ENCODE data around the gene CKAP2L. TPM values are rescaled to one million over a fixed set of nuclear protein-coding genes. Genes with fewer than 3 reads are reported as not detected.

Gene CKAP2L
- total RNA-seq: 1 to 10 TPM in 1 of 4 donors, under 1 TPM in 1, not detected in 2; 0.50 to 1.8 TPM

DNA sequence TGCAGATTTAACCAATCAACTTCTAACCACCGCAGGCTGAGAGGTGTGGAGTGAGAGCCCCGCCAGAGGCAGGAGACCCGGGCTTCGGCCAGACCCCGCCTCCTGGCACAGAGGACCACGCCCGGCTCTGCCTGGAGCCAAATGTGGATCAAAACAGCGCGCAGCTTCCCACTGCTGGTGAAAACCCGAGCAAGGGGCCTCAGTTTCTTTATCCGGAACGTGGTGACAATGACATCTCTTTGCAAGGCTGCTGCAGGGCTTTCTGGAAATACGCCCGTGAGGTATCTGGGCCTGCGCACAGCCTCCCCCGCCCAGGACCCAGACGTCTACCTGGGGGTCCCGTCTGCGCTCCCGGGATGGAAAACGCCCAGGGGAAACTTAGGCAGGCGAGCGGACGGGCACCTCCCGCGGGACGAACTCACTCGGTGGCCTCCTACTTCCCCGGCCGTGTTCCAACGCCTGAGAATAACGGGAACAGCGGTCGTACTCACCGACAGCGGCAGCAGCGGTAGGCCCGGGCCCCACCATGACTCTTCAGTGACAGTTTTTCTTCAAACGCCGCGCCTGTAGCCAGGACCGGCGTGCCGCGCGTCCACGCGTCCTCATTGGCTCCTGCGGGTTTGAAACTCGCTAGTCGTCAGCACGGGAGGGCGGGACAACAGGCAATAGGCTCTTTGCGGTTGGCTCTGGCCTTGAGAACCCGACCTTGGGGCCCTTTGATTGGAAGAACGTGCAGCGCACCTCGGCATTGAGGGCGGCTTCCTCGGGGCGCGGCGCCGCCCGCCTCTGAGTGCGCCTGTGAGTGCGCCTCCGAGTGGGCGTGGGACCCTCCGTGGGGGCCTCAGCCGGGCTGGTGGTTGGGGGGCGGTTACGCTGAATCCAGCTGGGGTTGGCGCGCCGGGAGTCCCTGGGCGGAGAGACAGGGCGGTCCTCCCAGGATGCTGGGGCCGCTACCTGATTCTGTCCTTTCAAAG is at the start of gene CKAP2L:
Gene CKAP2L, minus strand, starts transcription at position 539 of the 974 bp plus-strand sequence. Its CDS starts 11 bp downstream, at position 528.
- Histone ChIP-seq H3K27ac (peak within 1 kb of the TSS in 3 of 4 donors; percentile 67 to 81 (median 73)), H3K36me3 (no peaks in the 10 kb centered on the region), H3K4me1 (peaks cover 0 to 17% (median 11%) of the 10 kb centered on the region in 3 donors), H3K4me3 (peak within 1 kb of the TSS; percentile 72 to 84), H3K9me3 (no peaks in the 10 kb centered on the region), H3K27me3 (no peaks in the 10 kb centered on the region)
- TF ChIP-seq POLR2A (IDR thresholded peaks at IDR 0.05) (peak in 1 of 2 donors; percentile 19), EP300 (IDR thresholded peaks at IDR 0.05) (no peak), CTCF (IDR thresholded peaks at IDR 0.05) (peak in 1 of 4 experiments; percentile 12), POLR2AphosphoS5 (IDR thresholded peaks at IDR 0.05) (no peak)
- whole genome bisulfite sequencing, 2 donors (ENCODE audit: low coverage in 1 of 2): 0% methylated on average over 2 of the region's 79 CpGs
- peak; percentile 99 for ATAC-seq

DNA sequence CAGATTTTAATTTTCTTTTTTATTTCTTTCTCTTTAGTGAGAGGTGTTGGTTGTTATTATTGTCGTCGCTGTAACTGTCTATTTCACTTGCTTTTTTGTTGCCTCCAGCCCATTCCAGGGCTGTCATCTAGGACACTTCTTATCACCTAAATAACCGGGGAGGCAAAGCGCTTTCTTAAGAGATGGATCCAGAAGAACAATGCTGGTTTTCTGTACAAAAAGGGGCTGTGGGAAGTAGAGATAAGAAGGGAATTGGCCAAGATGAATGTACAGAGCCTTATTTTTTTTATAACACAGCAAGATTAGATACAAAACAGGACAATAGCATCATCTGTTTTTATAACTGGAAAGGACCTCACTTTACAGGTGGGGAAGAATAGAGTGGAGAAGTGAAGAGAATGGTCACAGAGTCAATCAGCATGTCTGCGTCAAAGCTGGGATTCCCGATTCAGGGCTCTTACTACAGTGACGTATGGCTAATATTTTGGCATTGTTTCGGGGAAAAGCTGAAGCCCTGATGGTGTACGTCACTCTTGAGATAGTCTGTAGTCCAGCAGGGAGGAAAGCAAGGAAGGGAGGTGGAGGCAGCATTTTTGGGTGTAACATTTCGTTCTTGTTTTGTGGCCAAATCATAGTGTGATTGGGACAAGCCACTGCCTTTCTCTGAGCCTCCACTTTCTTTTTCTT is 49.0 kb upstream of the CKAP2L start:
- no peaks in the 10 kb centered on the region for H3K36me3 ChIP-seq
- no peak for TF ChIP-seq EP300 (IDR thresholded peaks at IDR 0.05)
- no peak for TF ChIP-seq CTCF (IDR thresholded peaks at IDR 0.05)
- TF ChIP-seq POLR2A (IDR thresholded peaks at IDR 0.05): no peak
- no peak for TF ChIP-seq POLR2AphosphoS5 (IDR thresholded peaks at IDR 0.05)
- no peak overlapping the region for H3K4me3 ChIP-seq
- H3K27me3 ChIP-seq: no peaks in the 10 kb centered on the region
- no peak for ATAC-seq
- H3K9me3 ChIP-seq: no peaks in the 10 kb centered on the region
- WGBS, 2 donors (ENCODE audit: low coverage in 1 of 2): 61 to 68% methylated on average over 8 to 10 of the region's 10 CpGs
- no peak overlapping the region for H3K27ac ChIP-seq
- peaks cover 0 to 22% (median 7%) of the 10 kb centered on the region in 3 donors for H3K4me1 ChIP-seq

GRCh38 chr2:112812318-112813267 is 48.2 kb upstream of the CKAP2L start:
- WGBS, 2 donors (ENCODE audit: low coverage in 1 of 2): 24 to 43% methylated on average over 10 to 14 of the region's 14 CpGs
- H3K9me3 ChIP-seq: peaks cover 0 to 2% (median 0%) of the 10 kb centered on the region in 3 donors
- H3K4me1 ChIP-seq: peaks cover 0 to 22% (median 7%) of the 10 kb centered on the region in 3 donors
- TF ChIP-seq CTCF (IDR thresholded peaks at IDR 0.05) (no peak), POLR2A (IDR thresholded peaks at IDR 0.05) (no peak), EP300 (IDR thresholded peaks at IDR 0.05) (no peak), POLR2AphosphoS5 (IDR thresholded peaks at IDR 0.05) (no peak)
- no peak overlapping the region for H3K27ac ChIP-seq
- H3K27me3 ChIP-seq: no peaks in the 10 kb centered on the region
- no peak for ATAC-seq
- no peak overlapping the region for H3K4me3 ChIP-seq
- no peaks in the 10 kb centered on the region for H3K36me3 ChIP-seq

DNA sequence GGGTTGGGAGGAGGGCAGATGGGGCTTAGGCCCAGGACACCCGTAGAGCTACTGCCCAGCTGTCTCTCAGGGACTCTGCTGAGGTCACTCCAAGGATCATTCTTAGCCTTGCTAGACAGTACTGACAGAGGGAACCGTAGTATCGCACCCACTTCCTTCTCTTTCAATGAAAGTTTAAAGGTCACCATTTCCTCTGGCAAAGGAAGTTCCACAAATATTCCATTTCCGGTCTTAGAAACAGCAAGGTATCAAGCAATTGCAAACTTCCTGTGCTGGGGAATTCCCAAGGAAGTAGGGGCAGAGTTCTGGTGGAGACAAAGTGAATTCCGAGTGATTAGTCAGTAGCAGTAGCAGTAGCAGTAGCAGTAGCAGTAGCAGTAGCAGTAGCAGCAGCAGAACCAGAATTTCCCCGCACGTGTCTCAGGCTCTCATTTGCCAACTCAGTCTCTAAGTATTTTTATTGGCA is 47.5 kb upstream of the CKAP2L start:
- WGBS, 2 donors (ENCODE audit: low coverage in 1 of 2): 39 to 44% methylated on average over 6 to 7 of the region's 7 CpGs
- no peak for TF ChIP-seq POLR2A (IDR thresholded peaks at IDR 0.05)
- TF ChIP-seq POLR2AphosphoS5 (IDR thresholded peaks at IDR 0.05): peak; percentile 54
- peaks cover 0 to 7% (median 0%) of the 10 kb centered on the region in 3 donors for H3K9me3 ChIP-seq
- no peaks in the 10 kb centered on the region for H3K27me3 ChIP-seq
- ATAC-seq: peak; percentile 65
- no peak overlapping the region for H3K27ac ChIP-seq
- peaks cover 0 to 22% (median 7%) of the 10 kb centered on the region in 3 donors for H3K4me1 ChIP-seq
- no peak overlapping the region for H3K4me3 ChIP-seq
- H3K36me3 ChIP-seq: no peaks in the 10 kb centered on the region
